Left lung (tissue), 10 donors: Measurements from ENCODE around the gene PROZ. TPM values are rescaled to one million over a fixed set of nuclear protein-coding genes. Genes with fewer than 3 reads are reported as not detected.
A peak's percentile ranks its signal among the peaks of the same experiment; 100 is the strongest.

Source experiments
- ATAC-seq: fragments of 200-7000 bp; cut with Tn5 transposase; one replicate; pipeline ENCODE4 v1.9.1; 2020; ENCODE audit warnings: moderate library complexity
- DNase-seq, 4 donors: peaks; one replicate each; pipeline ENCODE4 v3.0.0-alpha.2; 2013 to 2020
- H3K27ac ChIP-seq, 2 donors: fragments of 200-600 bp; sonication (generic) in 1 of 2; one replicate each; pipeline versions ENCODE4 v1.5.0 to v1.8.0; 2020 to 2021
- H3K27me3 ChIP-seq, 2 donors: fragments of 200-600 bp; sonication (generic) in 1 of 2; one replicate each; pipeline versions ENCODE4 v1.5.0 to v1.8.0; 2020 to 2021
- H3K36me3 ChIP-seq, 2 donors: fragments of 200-600 bp; sonication (generic) in 1 of 2; one replicate each; pipeline versions ENCODE4 v1.5.0 to v1.8.0; 2020 to 2021
- H3K4me1 ChIP-seq, 2 donors: fragments of 200-600 bp; one replicate each; pipeline ENCODE4 v1.8.0; 2021
- H3K4me3 ChIP-seq, 2 donors: fragments of 200-600 bp; sonication (generic) in 1 of 2; one replicate each; pipeline versions ENCODE4 v1.5.0 to v1.8.0; 2020 to 2021; ENCODE audit warnings: mild to moderate bottlenecking in 1 of 2
- H3K9me3 ChIP-seq, 2 donors: fragments of 200-600 bp; sonication (generic) in 1 of 2; one replicate each; pipeline versions ENCODE4 v1.5.0 to v1.8.0; 2020 to 2021
- CTCF ChIP-seq, 2 donors: fragments of 200-600 bp; sonication (generic) in 1 of 2; IDR thresholded peaks; one replicate each; pipeline versions ENCODE4 v1.5.0 to v1.8.0; 2021; ENCODE audit warnings: antibody characterized with exemption in 2 of 2
- intact Hi-C, 2 donors: fragments of 100-400 bp; cut with DNase I; formaldehyde crosslinking; loops; one replicate each; pipeline versions ENCODE4 v1.11.2 to v1.14.2; 2022
- polyA plus RNA-seq, 6 donors: library from polyadenylated mRNA; unstranded; fragments of 120-200 nt; gene quantifications; one replicate each; pipeline ENCODE4 v1.2.1, GENCODE V29; 2013; ENCODE audit not compliant: insufficient read length in 6 of 6
- total RNA-seq, 2 donors: library from RNA; stranded (reverse); fragmentation: NEBNext Ultra II Directional; extraction: Animal tissue kit (Norgen Biotek cat#: 25700); gene quantifications; one replicate each; pipeline ENCODE4 v1.2.1, GENCODE V29; 2021
- donor health status: DM: no; HTN: yes; CAD: no.
- donor health status: DM: no; HTN: no; CAD: no.

Gene PROZ
- total and polyA plus RNA-seq, 8 donors: 0.13 to 0.55 (median 0.27) TPM; not detected in 2

- Histone ChIP-seq H3K36me3 (peaks cover 0 to 10% of the 10 kb centered on the region in 2 donors), H3K9me3 (no peaks in the 10 kb centered on the region), H3K27ac (peak overlapping the region; percentile 91 to 99), H3K27me3 (no peaks in the 10 kb centered on the region), H3K4me3 (peak overlapping the region; percentile 89 to 99), H3K4me1 (peaks cover 21 to 64% of the 10 kb centered on the region in 2 donors)
- DNase-seq: peak; percentile 36 to 93 (median 62)
- ATAC-seq: peak; percentile 19
- no peak for TF ChIP-seq CTCF (IDR thresholded peaks at IDR 0.05)
- intact Hi-C loops: no loop called here
Measured at GRCh38 chr13:113209759-113210421, 51.4 kb downstream of the PROZ start.

GRCh38 chr13:113210833-113211232, 52.4 kb downstream of the PROZ start:
- Histone ChIP-seq H3K9me3 (no peaks in the 10 kb centered on the region), H3K4me3 (peak overlapping the region in 1 of 2 donors; percentile 99), H3K27ac (no peak overlapping the region), H3K4me1 (peaks cover 18 to 62% of the 10 kb centered on the region in 2 donors), H3K27me3 (no peaks in the 10 kb centered on the region), H3K36me3 (peaks cover 0 to 7% of the 10 kb centered on the region in 2 donors)
- intact Hi-C loops: no loop called here
- ATAC-seq (no peak), DNase-seq (no peak)
- TF ChIP-seq CTCF (IDR thresholded peaks at IDR 0.05): no peak

GRCh38 chr13:113211774-113212173, 53.3 kb downstream of the PROZ start:
- no peak for ATAC-seq
- no peak for DNase-seq
- Histone ChIP-seq H3K27ac (no peak overlapping the region), H3K4me1 (peaks cover 25 to 60% of the 10 kb centered on the region in 2 donors), H3K4me3 (no peak overlapping the region), H3K9me3 (no peaks in the 10 kb centered on the region), H3K36me3 (peaks cover 0 to 7% of the 10 kb centered on the region in 2 donors), H3K27me3 (no peaks in the 10 kb centered on the region)
- intact Hi-C loops: no loop called here
- no peak for TF ChIP-seq CTCF (IDR thresholded peaks at IDR 0.05)

- peak in 3 of 4 donors; percentile 57 to 82 (median 80) for DNase-seq
- TF ChIP-seq CTCF (IDR thresholded peaks at IDR 0.05): no peak
- H3K27me3 ChIP-seq: no peaks in the 10 kb centered on the region
- intact Hi-C loops: no loop called here
- peaks cover 0 to 31% of the 10 kb centered on the region in 2 donors for H3K36me3 ChIP-seq
- ATAC-seq: peak; percentile 91
- no peak overlapping the region for H3K4me3 ChIP-seq
- no peaks in the 10 kb centered on the region for H3K9me3 ChIP-seq
- H3K27ac ChIP-seq: peak overlapping the region; percentile 38 to 45
- peaks cover 12 to 55% of the 10 kb centered on the region in 2 donors for H3K4me1 ChIP-seq
Measured at GRCh38 chr13:113216254-113217048, 58.0 kb downstream of the PROZ start.

- intact Hi-C loops: no loop called here
- Histone ChIP-seq H3K27me3 (no peaks in the 10 kb centered on the region), H3K4me3 (no peak overlapping the region), H3K9me3 (no peaks in the 10 kb centered on the region), H3K4me1 (peaks cover 12 to 40% of the 10 kb centered on the region in 2 donors), H3K36me3 (peaks cover 0 to 48% of the 10 kb centered on the region in 2 donors), H3K27ac (no peak overlapping the region)
- DNase-seq (no peak), ATAC-seq (no peak)
- no peak for TF ChIP-seq CTCF (IDR thresholded peaks at IDR 0.05)
Measured at GRCh38 chr13:113218586-113218985, 60.1 kb downstream of the PROZ start.
